ENCODE results near the gene ATPAF1. TPM values are rescaled to one million over a fixed set of nuclear protein-coding genes. Genes with fewer than 3 reads are reported as not detected.

The ATPAF1 gene
- polyA plus RNA-seq, 1 of the 3 experiments (the other 2 are of a cell fraction) = 39.9 TPM

GRCh38 chr1:46583494-46583893 is 84.7 kb downstream of the ATPAF1 start:
- H3K4me2 ChIP-seq = no peak overlapping the region
- H2AFZ ChIP-seq (ENCODE audit: low read depth) = no peak overlapping the region
- ChIA-PET POLR2A (no interaction called here), CTCF (interaction anchor here (2.4 kb wide), 1 partner anchor 20 kb away, joined by 8 read pairs; the partner anchor contains the start of gene MKNK1)
- no peaks in the 10 kb centered on the region for H3K4me1 ChIP-seq (ENCODE audit: control insufficient read depth in 1 of 2, insufficient read depth in 2 of 2, low read depth in 1 of 2, low read length in 1 of 2)
- no peak for DNase-seq
- H3K27ac ChIP-seq (ENCODE audit: low read depth in 2 of 2, low read length in 1 of 2) = no peak overlapping the region
- no peaks in the 10 kb centered on the region for H4K20me1 ChIP-seq (ENCODE audit: insufficient read depth)
- no peaks in the 10 kb centered on the region for H3F3A ChIP-seq (replicated peaks; ENCODE audit: insufficient read depth)
- H3K9ac ChIP-seq = no peak overlapping the region
- no peaks in the 10 kb centered on the region for H3K9me2 ChIP-seq
- peaks cover 12 to 38% of the 10 kb centered on the region in 2 experiments for H3K36me3 ChIP-seq (replicated peaks in 1 of 2; ENCODE audit: control insufficient read depth in 1 of 2, insufficient read depth in 2 of 2, low read length in 1 of 2)
- WGBS (ENCODE audit: low lambda C conversion rate) = 98% methylated on average over 5 of the region's 5 CpGs
- TF ChIP-seq FOXM1 (IDR thresholded peaks at IDR 0.05; ENCODE audit: low read depth) (no peak), JUND (IDR thresholded peaks at IDR 0.05) (no peak), POLR2AphosphoS5 (IDR thresholded peaks at IDR 0.05; ENCODE audit: low read depth, low read length) (no peak), RCOR1 (IDR thresholded peaks at IDR 0.05; ENCODE audit: low read length) (no peak), TEAD4 (IDR thresholded peaks at IDR 0.05; ENCODE audit: borderline replicate concordance, insufficient read depth) (no peak), EP300 (IDR thresholded peaks at IDR 0.05; ENCODE audit: borderline replicate concordance in 1 of 2, low read depth in 1 of 2, low read length in 1 of 2) (no peak), GATA2 (CRISPR knock-in tag; IDR thresholded peaks at IDR 0.05) (no peak), TAF1 (IDR thresholded peaks at IDR 0.05; ENCODE audit: borderline replicate concordance, low read depth, low read length) (no peak), NRF1 (IDR thresholded peaks at IDR 0.05; ENCODE audit: low read depth, low read length) (no peak), PBX3 (IDR thresholded peaks at IDR 0.05) (no peak), YY1 (IDR thresholded peaks at IDR 0.05; ENCODE audit: low read depth) (no peak), ZBTB33 (IDR thresholded peaks at IDR 0.05; ENCODE audit: borderline replicate concordance, low read depth) (no peak), CHD2 (IDR thresholded peaks at IDR 0.05; ENCODE audit: low read length, partially characterized antibody) (no peak), FOSL2 (IDR thresholded peaks at IDR 0.05; ENCODE audit: borderline replicate concordance, low read depth) (no peak), RAD21 (IDR thresholded peaks at IDR 0.05; ENCODE audit: low read length) (no peak), NFIC (IDR thresholded peaks at IDR 0.05; ENCODE audit: borderline replicate concordance) (no peak)
- H3K27me3 ChIP-seq (ENCODE audit: insufficient read depth) = no peaks in the 10 kb centered on the region
- H3K79me2 ChIP-seq (ENCODE audit: insufficient read depth) = no peaks in the 10 kb centered on the region
- H3K9me3 ChIP-seq = no peaks in the 10 kb centered on the region
- no peak overlapping the region for H3K4me3 ChIP-seq (ENCODE audit: low read depth in 2 of 2, low read length in 1 of 2)

- no peak overlapping the region for H2AFZ ChIP-seq (ENCODE audit: low read depth)
- no peaks in the 10 kb centered on the region for H3K9me2 ChIP-seq
- no peaks in the 10 kb centered on the region for H4K20me1 ChIP-seq (ENCODE audit: insufficient read depth)
- H3K36me3 ChIP-seq (replicated peaks in 1 of 2; ENCODE audit: control insufficient read depth in 1 of 2, insufficient read depth in 2 of 2, low read length in 1 of 2) = peaks cover 16 to 40% of the 10 kb centered on the region in 2 experiments
- no peak overlapping the region for H3K9ac ChIP-seq
- WGBS (ENCODE audit: low lambda C conversion rate) = 83% methylated on average over 7 of the region's 7 CpGs
- no peaks in the 10 kb centered on the region for H3K4me1 ChIP-seq (ENCODE audit: control insufficient read depth in 1 of 2, insufficient read depth in 2 of 2, low read depth in 1 of 2, low read length in 1 of 2)
- no peak overlapping the region for H3K4me3 ChIP-seq (ENCODE audit: low read depth in 2 of 2, low read length in 1 of 2)
- H3K9me3 ChIP-seq = no peaks in the 10 kb centered on the region
- ChIA-PET CTCF (no interaction called here), POLR2A (no interaction called here)
- H3K27me3 ChIP-seq (ENCODE audit: insufficient read depth) = no peaks in the 10 kb centered on the region
- H3K4me2 ChIP-seq = no peak overlapping the region
- no peak for DNase-seq
- no peaks in the 10 kb centered on the region for H3K79me2 ChIP-seq (ENCODE audit: insufficient read depth)
- no peaks in the 10 kb centered on the region for H3F3A ChIP-seq (replicated peaks; ENCODE audit: insufficient read depth)
- H3K27ac ChIP-seq (ENCODE audit: low read depth in 2 of 2, low read length in 1 of 2) = no peak overlapping the region
- no peak for TF ChIP-seq MEF2A (IDR thresholded peaks at IDR 0.05; ENCODE audit: borderline replicate concordance, low read depth)
- no peak for TF ChIP-seq RFX5 (IDR thresholded peaks at IDR 0.05; ENCODE audit: low read length)
- TF ChIP-seq SMC3 (IDR thresholded peaks at IDR 0.05; ENCODE audit: low read depth, low read length) = no peak
- TF ChIP-seq USF1 (IDR thresholded peaks at IDR 0.05; ENCODE audit: borderline replicate concordance, low read depth) = no peak
- TF ChIP-seq ELF1 (IDR thresholded peaks at IDR 0.05) = no peak
- no peak for TF ChIP-seq MXI1 (IDR thresholded peaks at IDR 0.05; ENCODE audit: low read depth, low read length)
- TF ChIP-seq GATA2 (CRISPR knock-in tag; IDR thresholded peaks at IDR 0.05) = no peak
- no peak for TF ChIP-seq CHD2 (IDR thresholded peaks at IDR 0.05; ENCODE audit: low read length, partially characterized antibody)
- no peak for TF ChIP-seq EZH2phosphoT487 (IDR thresholded peaks at IDR 0.05; ENCODE audit: borderline replicate concordance, low read depth)
- no peak for TF ChIP-seq NFIC (IDR thresholded peaks at IDR 0.05; ENCODE audit: borderline replicate concordance)
- no peak for TF ChIP-seq FOSL2 (IDR thresholded peaks at IDR 0.05; ENCODE audit: borderline replicate concordance, low read depth)
- TF ChIP-seq ZBTB33 (IDR thresholded peaks at IDR 0.05; ENCODE audit: borderline replicate concordance, low read depth) = no peak
- no peak for TF ChIP-seq FOXJ3 (CRISPR knock-in tag; IDR thresholded peaks at IDR 0.05)
These were observed 85.2 kb downstream of the ATPAF1 start for GRCh38 chr1:46582972-46583371.
